Activated B cell treated with CpG ODN at 0.5 μM for 24 hours (primary cell): ENCODE data around the gene TLCD5. TPM values are rescaled to one million over a fixed set of nuclear protein-coding genes. Genes with fewer than 3 reads are reported as not detected.

ENCODE experiments used
- ATAC-seq: fragments of 200-7000 bp; cut with Tn5 transposase; one replicate; pipeline ENCODE4 v1.10.0; 2021; ENCODE audit warnings: low read depth, mild to moderate bottlenecking, moderate library complexity
- CTCF ChIA-PET: fragments of 350-600 bp; sonication (Branson Sonifier 250); formaldehyde crosslinking; loops from one replicate; lab custom pipeline; 2021; ENCODE audit warnings: antibody characterized with exemption; lab: Charles Lee
- POLR2A ChIA-PET: fragments of 350-600 bp; sonication (Branson Sonifier 250); formaldehyde crosslinking; loops from one replicate; lab custom pipeline; 2021; ENCODE audit warnings: antibody characterized with exemption; lab: Charles Lee
- DNase-seq: peaks from one replicate; pipeline ENCODE4 v3.0.0; 2022
- H3K27ac Mint-ChIP-seq: one replicate; pipeline ENCODE4 v1.8.0; 2020; ENCODE audit warnings: mixed read lengths
- H3K27me3 Mint-ChIP-seq: one replicate; pipeline ENCODE4 v1.8.0; 2021; ENCODE audit warnings: mixed read lengths
- H3K36me3 Mint-ChIP-seq: one replicate; pipeline ENCODE4 v1.8.0; 2021; ENCODE audit warnings: low read depth, mixed read lengths
- H3K4me1 Mint-ChIP-seq: one replicate; pipeline ENCODE4 v1.8.0; 2021; ENCODE audit warnings: mixed read lengths
- H3K4me3 Mint-ChIP-seq: one replicate; pipeline ENCODE4 v1.8.0; 2020; ENCODE audit warnings: mild to moderate bottlenecking, mixed read lengths
- H3K9me3 Mint-ChIP-seq: one replicate; pipeline ENCODE4 v1.8.0; 2020; ENCODE audit warnings: mixed read lengths
- intact Hi-C: fragments of 100-400 bp; cut with micrococcal nuclease; formaldehyde crosslinking; loops from one replicate; pipeline ENCODE4 v1.15.1; 2024
- total RNA-seq: library from RNA; stranded (reverse); gene quantifications from 2 replicates; pipeline ENCODE4 v1.2.3, GENCODE V29; 2022
- TF ChIP-seq, protein P1 (sequence below): fragments of 200-600 bp; IDR thresholded peaks from one replicate; pipeline ENCODE4 v1.8.0; 2022; ENCODE audit warnings: antibody characterized with exemption, mild to moderate bottlenecking

Gene TLCD5
- total RNA-seq, 1 donor from 2014 or later, result 0.22 TPM

- Mint-ChIP-seq H3K27me3 (peaks cover 47% of the 10 kb centered on the region), H3K4me1 (peaks cover 50% of the 10 kb centered on the region), H3K36me3 (no peaks in the 10 kb centered on the region), H3K4me3 (no peak overlapping the region), H3K9me3 (peaks cover 1% of the 10 kb centered on the region), H3K27ac (no peak overlapping the region)
- CTCF ChIA-PET, result no interaction called here
- intact Hi-C loops, result loop anchor here (10.0 kb wide), 2 partner anchors 588 to 1232 kb away; no protein-coding TSS in a partner anchor
- TF ChIP-seq, protein P1, sequence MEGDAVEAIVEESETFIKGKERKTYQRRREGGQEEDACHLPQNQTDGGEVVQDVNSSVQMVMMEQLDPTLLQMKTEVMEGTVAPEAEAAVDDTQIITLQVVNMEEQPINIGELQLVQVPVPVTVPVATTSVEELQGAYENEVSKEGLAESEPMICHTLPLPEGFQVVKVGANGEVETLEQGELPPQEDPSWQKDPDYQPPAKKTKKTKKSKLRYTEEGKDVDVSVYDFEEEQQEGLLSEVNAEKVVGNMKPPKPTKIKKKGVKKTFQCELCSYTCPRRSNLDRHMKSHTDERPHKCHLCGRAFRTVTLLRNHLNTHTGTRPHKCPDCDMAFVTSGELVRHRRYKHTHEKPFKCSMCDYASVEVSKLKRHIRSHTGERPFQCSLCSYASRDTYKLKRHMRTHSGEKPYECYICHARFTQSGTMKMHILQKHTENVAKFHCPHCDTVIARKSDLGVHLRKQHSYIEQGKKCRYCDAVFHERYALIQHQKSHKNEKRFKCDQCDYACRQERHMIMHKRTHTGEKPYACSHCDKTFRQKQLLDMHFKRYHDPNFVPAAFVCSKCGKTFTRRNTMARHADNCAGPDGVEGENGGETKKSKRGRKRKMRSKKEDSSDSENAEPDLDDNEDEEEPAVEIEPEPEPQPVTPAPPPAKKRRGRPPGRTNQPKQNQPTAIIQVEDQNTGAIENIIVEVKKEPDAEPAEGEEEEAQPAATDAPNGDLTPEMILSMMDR, result no peak
- DNase-seq (no peak), ATAC-seq (no peak)
- POLR2A ChIA-PET, result no interaction called here
Measured at GRCh38 chr11:120342678-120343077, 17.6 kb downstream of the TLCD5 start.

GRCh38 chr11:120343429-120343828, 18.3 kb downstream of the TLCD5 start:
- peaks cover 45% of the 10 kb centered on the region for H3K4me1 Mint-ChIP-seq
- TF ChIP-seq, protein P1, result no peak
- H3K27me3 Mint-ChIP-seq, result peaks cover 45% of the 10 kb centered on the region
- ATAC-seq, result peak; percentile 67
- H3K27ac Mint-ChIP-seq, result no peak overlapping the region
- ChIA-PET POLR2A (no interaction called here), CTCF (no interaction called here)
- no peaks in the 10 kb centered on the region for H3K36me3 Mint-ChIP-seq
- no peaks in the 10 kb centered on the region for H3K9me3 Mint-ChIP-seq
- H3K4me3 Mint-ChIP-seq, result peak overlapping the region; percentile 28
- intact Hi-C loops, result loop anchor here (10.0 kb wide), 2 partner anchors 589 to 1231 kb away; no protein-coding TSS in a partner anchor
- no peak for DNase-seq

- H3K9me3 Mint-ChIP-seq, result no peaks in the 10 kb centered on the region
- ChIA-PET CTCF (no interaction called here), POLR2A (no interaction called here)
- peaks cover 41% of the 10 kb centered on the region for H3K4me1 Mint-ChIP-seq
- no peaks in the 10 kb centered on the region for H3K36me3 Mint-ChIP-seq
- DNase-seq (no peak), ATAC-seq (peak; percentile 82)
- peaks cover 48% of the 10 kb centered on the region for H3K27me3 Mint-ChIP-seq
- intact Hi-C loops, result loop anchor here (1.0 to 10.0 kb wide), 4 partner anchors 8 to 1230 kb away; partner anchors contain the start of gene ARHGEF12
- peak overlapping the region; percentile 30 for H3K27ac Mint-ChIP-seq
- peak overlapping the region; percentile 21 for H3K4me3 Mint-ChIP-seq
- TF ChIP-seq, protein P1, result no peak
Measured at GRCh38 chr11:120344302-120345004, 19.4 kb downstream of the TLCD5 start.

- H3K4me3 Mint-ChIP-seq, result no peak overlapping the region
- CTCF ChIA-PET, result interaction anchor here (1.6 kb wide), 1 partner anchor 11 kb away, joined by 4 read pairs; no protein-coding TSS in a partner anchor
- TF ChIP-seq, protein P1, result no peak
- no peak for DNase-seq
- H3K36me3 Mint-ChIP-seq, result no peaks in the 10 kb centered on the region
- H3K4me1 Mint-ChIP-seq, result peaks cover 37% of the 10 kb centered on the region
- H3K27ac Mint-ChIP-seq, result no peak overlapping the region
- ATAC-seq, result no peak
- POLR2A ChIA-PET, result interaction anchor here (0.7 kb wide), 1 partner anchor 100 kb away, joined by 4 read pairs; no protein-coding TSS in a partner anchor
- intact Hi-C loops, result loop anchor here (5.0 to 10.0 kb wide), 3 partner anchors 41 to 1229 kb away; no protein-coding TSS in a partner anchor
- peaks cover 46% of the 10 kb centered on the region for H3K27me3 Mint-ChIP-seq
- no peaks in the 10 kb centered on the region for H3K9me3 Mint-ChIP-seq
Measured at GRCh38 chr11:120346233-120346632, 21.1 kb downstream of the TLCD5 start.

DNA sequence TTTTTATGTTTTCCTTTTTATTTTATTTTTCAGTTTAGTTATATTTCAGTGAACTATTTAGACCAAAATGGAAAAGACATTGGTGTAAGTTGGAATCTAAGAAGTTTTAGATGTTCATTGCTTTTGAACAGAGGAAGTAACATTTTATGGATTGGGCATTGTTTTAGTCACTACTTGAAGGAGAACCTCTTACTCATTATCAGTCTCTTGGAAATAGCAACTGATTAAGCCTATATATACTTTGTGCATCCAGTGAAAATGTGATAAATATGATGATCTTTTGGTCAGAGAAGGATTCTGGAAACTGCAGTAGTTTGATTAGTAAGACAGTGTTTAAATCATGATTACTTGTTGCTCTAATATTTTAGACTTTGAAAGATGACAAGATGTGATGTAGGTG, 25.5 kb downstream of the TLCD5 start:
- TF ChIP-seq, protein P1, result no peak
- ATAC-seq (no peak), DNase-seq (no peak)
- Mint-ChIP-seq H3K36me3 (peaks cover 2% of the 10 kb centered on the region), H3K9me3 (no peaks in the 10 kb centered on the region), H3K27ac (no peak overlapping the region), H3K27me3 (peaks cover 57% of the 10 kb centered on the region), H3K4me1 (peaks cover 11% of the 10 kb centered on the region), H3K4me3 (no peak overlapping the region)
- ChIA-PET CTCF (no interaction called here), POLR2A (no interaction called here)
- intact Hi-C loops, result no loop called here
